Measurements from ENCODE around the gene SLC13A1. TPM values are rescaled to one million over a fixed set of nuclear protein-coding genes. Genes with fewer than 3 reads are reported as not detected.

Gene SLC13A1
- total RNA-seq, 4 donors from 2014 or later = 26.2 to 93.2 (median 33.8) TPM; not detected in 1

GRCh38 chr7:123191132-123191531, 8.6 kb downstream of the SLC13A1 start:
- Histone ChIP-seq H3K36me3 (no peaks in the 10 kb centered on the region), H3K9me3 (no peaks in the 10 kb centered on the region), H3K4me3 (no peak overlapping the region), H3K4me1 (no peaks in the 10 kb centered on the region), H3K27me3 (no peaks in the 10 kb centered on the region), H3K27ac (no peak overlapping the region)
- no peak for DNase-seq
- TF ChIP-seq POLR2A (IDR thresholded peaks at IDR 0.05) = no peak
- TF ChIP-seq CTCF (IDR thresholded peaks at IDR 0.05) = no peak

- Histone ChIP-seq H3K27ac (no peak overlapping the region), H3K4me1 (no peaks in the 10 kb centered on the region), H3K27me3 (no peaks in the 10 kb centered on the region), H3K9me3 (no peaks in the 10 kb centered on the region), H3K4me3 (no peak overlapping the region), H3K36me3 (peaks cover 0 to 3% (median 0%) of the 10 kb centered on the region in 3 donors)
- TF ChIP-seq POLR2A (IDR thresholded peaks at IDR 0.05) (no peak), CTCF (IDR thresholded peaks at IDR 0.05) (no peak)
- peak in 1 of 3 donors; percentile 47 for DNase-seq
Observed at GRCh38 chr7:123190109-123190831, 9.5 kb downstream of the SLC13A1 start.

GRCh38 chr7:123185756-123186155, 14.0 kb downstream of the SLC13A1 start:
- Histone ChIP-seq H3K4me1 (no peaks in the 10 kb centered on the region), H3K27ac (no peak overlapping the region), H3K4me3 (no peak overlapping the region), H3K9me3 (no peaks in the 10 kb centered on the region), H3K36me3 (peaks cover 0 to 3% (median 0%) of the 10 kb centered on the region in 3 donors), H3K27me3 (no peaks in the 10 kb centered on the region)
- DNase-seq = no peak
- TF ChIP-seq CTCF (IDR thresholded peaks at IDR 0.05) = no peak

GRCh38 chr7:123184271-123184670, 15.5 kb downstream of the SLC13A1 start:
- H3K27ac ChIP-seq = no peak overlapping the region
- H3K36me3 ChIP-seq = peaks cover 0 to 3% (median 0%) of the 10 kb centered on the region in 3 donors
- no peaks in the 10 kb centered on the region for H3K4me1 ChIP-seq
- TF ChIP-seq POLR2A (IDR thresholded peaks at IDR 0.05) (no peak), CTCF (IDR thresholded peaks at IDR 0.05) (no peak)
- H3K9me3 ChIP-seq = no peaks in the 10 kb centered on the region
- no peak for DNase-seq
- H3K4me3 ChIP-seq = no peak overlapping the region
- H3K27me3 ChIP-seq = no peaks in the 10 kb centered on the region

GRCh38 chr7:123183431-123183830, 16.3 kb downstream of the SLC13A1 start:
- Histone ChIP-seq H3K27me3 (no peaks in the 10 kb centered on the region), H3K9me3 (no peaks in the 10 kb centered on the region), H3K4me3 (no peak overlapping the region), H3K27ac (no peak overlapping the region), H3K4me1 (no peaks in the 10 kb centered on the region), H3K36me3 (peaks cover 0 to 3% (median 0%) of the 10 kb centered on the region in 3 donors)
- DNase-seq = no peak
- TF ChIP-seq CTCF (IDR thresholded peaks at IDR 0.05) = no peak
- no peak for TF ChIP-seq POLR2A (IDR thresholded peaks at IDR 0.05)

Data from Peyer's patch (tissue), 4 donors.